PC-9 (cell line): ENCODE results near the gene SPRED2. TPM values are rescaled to one million over a fixed set of nuclear protein-coding genes. Genes with fewer than 3 reads are reported as not detected.

Source experiments
- BruUV-seq: library from RNA; stranded (reverse); fragments of 400-500 nt; replicated peaks from 2 replicates; lab custom pipeline; 2021; lab: Mats Ljungman, UMichigan
- CTCF ChIA-PET: fragments of 300-600 bp; sonication (Branson Sonifier 250); formaldehyde crosslinking; loops from one replicate; lab custom pipeline; 2022; ENCODE audit warnings: antibody characterized with exemption; lab: Charles Lee
- POLR2A ChIA-PET: fragments of 300-600 bp; sonication (Branson Sonifier 250); formaldehyde crosslinking; loops from one replicate; lab custom pipeline; 2022; ENCODE audit warnings: antibody characterized with exemption; ENCODE audit not compliant: unreplicated experiment; lab: Charles Lee
- DNase-seq, 2 experiments: peaks; one replicate each; pipeline versions ENCODE4 v3.0.0 to v3.0.0-alpha.2; 2015 to 2022; ENCODE audit warnings: mixed read lengths in 1 of 2
- H2AFZ ChIP-seq: fragments of 200-600 bp; sonication (generic); 2 replicates; pipeline ENCODE4 v1.8.1; 2017; ENCODE audit warnings: antibody characterized with exemption
- H3F3A ChIP-seq: fragments of 200-600 bp; sonication (generic); 2 replicates; pipeline ENCODE4 v1.8.1; 2017; ENCODE audit warnings: antibody characterized with exemption, mild to moderate bottlenecking, low read depth; ENCODE audit not compliant: insufficient read depth
- H3K27ac ChIP-seq: fragments of 200-600 bp; sonication (generic); 2 replicates; pipeline ENCODE4 v1.6.1; 2016; ENCODE audit warnings: mixed run types
- H3K27me3 ChIP-seq: fragments of 200-600 bp; sonication (generic); 2 replicates; pipeline ENCODE4 v1.6.1; 2016; ENCODE audit warnings: low read depth, mixed run types; ENCODE audit not compliant: insufficient read depth
- H3K36me3 ChIP-seq: fragments of 200-600 bp; sonication (generic); 2 replicates; pipeline ENCODE4 v1.6.1; 2016; ENCODE audit warnings: low read depth, mixed run types
- H3K4me1 ChIP-seq: fragments of 200-600 bp; sonication (generic); replicated peaks from 2 replicates; pipeline ENCODE4 v1.6.1; 2016; ENCODE audit warnings: mixed run types; ENCODE audit not compliant: insufficient read depth
- H3K4me2 ChIP-seq: fragments of 200-600 bp; sonication (generic); 2 replicates; pipeline ENCODE4 v1.6.1; 2017; ENCODE audit warnings: mixed run types
- H3K4me3 ChIP-seq: fragments of 200-600 bp; sonication (generic); 2 replicates; pipeline ENCODE4 v1.6.1; 2016; ENCODE audit warnings: mixed run types
- H3K79me2 ChIP-seq: fragments of 200-600 bp; sonication (generic); 2 replicates; pipeline ENCODE4 v1.6.1; 2017; ENCODE audit warnings: low read depth, mixed run types
- H3K9me2 ChIP-seq: fragments of 200-600 bp; sonication (generic); 2 replicates; pipeline ENCODE4 v1.8.1; 2017; ENCODE audit warnings: mild to moderate bottlenecking; ENCODE audit not compliant: insufficient read depth
- H3K9me3 ChIP-seq: fragments of 200-600 bp; sonication (generic); 2 replicates; pipeline ENCODE4 v1.8.1; 2016; ENCODE audit warnings: low read depth; ENCODE audit not compliant: insufficient read depth
- H4K20me1 ChIP-seq: fragments of 200-600 bp; sonication (generic); 2 replicates; pipeline ENCODE4 v1.8.1; 2017; ENCODE audit not compliant: insufficient read depth
- CTCF ChIP-seq: fragments of 200-600 bp; sonication (generic); conservative IDR thresholded peaks from 2 replicates; pipeline ENCODE4 v1.6.1; 2017; ENCODE audit warnings: mixed run types, antibody characterized with exemption, mild to moderate bottlenecking, moderate library complexity
- EZH2 ChIP-seq: fragments of 200-600 bp; sonication (generic); IDR thresholded peaks from 2 replicates; pipeline ENCODE4 v1.8.0; 2017; ENCODE audit warnings: antibody characterized with exemption, low read depth
- intact Hi-C: fragments of 100-400 bp; cut with micrococcal nuclease; formaldehyde crosslinking; loops from one replicate; pipeline ENCODE4 v1.10.0; 2022; ENCODE audit not compliant: unreplicated experiment
- total RNA-seq: library from RNA; stranded (reverse); gene quantifications from 2 replicates; pipeline ENCODE4 v1.2.3, GENCODE V29; 2021

Gene SPRED2
- total RNA-seq, 1 experiment from 2014 or later = 33.6 TPM

- Histone ChIP-seq H3K9me3 (no peaks in the 10 kb centered on the region), H3F3A (peaks cover 48% of the 10 kb centered on the region), H3K4me1 (peaks cover 83% of the 10 kb centered on the region), H3K9me2 (no peaks in the 10 kb centered on the region), H3K36me3 (peaks cover 7% of the 10 kb centered on the region; the same call in 1 of the 2 replicates), H3K27me3 (no peaks in the 10 kb centered on the region), H3K4me3 (no peak overlapping the region), H3K79me2 (peaks cover 79% of the 10 kb centered on the region), H3K27ac (no peak overlapping the region), H2AFZ (no peak overlapping the region), H4K20me1 (no peaks in the 10 kb centered on the region), H3K4me2 (no peak overlapping the region; the same call in 1 of the 2 replicates)
- TF ChIP-seq EZH2 = no peak
- no peak for TF ChIP-seq CTCF
- CTCF ChIA-PET = no interaction called here
- BruUV-seq = no TSS peak
- intact Hi-C loops = no loop called here
- POLR2A ChIA-PET = no interaction called here
- DNase-seq = no peak
Observed at GRCh38 chr2:65379721-65380171, 52.7 kb downstream of the SPRED2 start.

GRCh38 chr2:65379223-65379622 lies 53.2 kb downstream of the SPRED2 start:
- no peak for TF ChIP-seq CTCF
- TF ChIP-seq EZH2 = no peak
- H4K20me1 ChIP-seq = no peaks in the 10 kb centered on the region
- no peak overlapping the region for H3K27ac ChIP-seq
- H3K4me2 ChIP-seq = no peak overlapping the region; the same call in 1 of the 2 replicates
- no TSS peak for BruUV-seq
- no peak overlapping the region for H2AFZ ChIP-seq
- H3K27me3 ChIP-seq = no peaks in the 10 kb centered on the region
- H3K9me3 ChIP-seq = no peaks in the 10 kb centered on the region
- H3K79me2 ChIP-seq = peaks cover 80% of the 10 kb centered on the region
- H3K4me3 ChIP-seq = no peak overlapping the region
- intact Hi-C loops = no loop called here
- CTCF ChIA-PET = no interaction called here
- H3F3A ChIP-seq = peaks cover 53% of the 10 kb centered on the region
- no peaks in the 10 kb centered on the region for H3K9me2 ChIP-seq
- peaks cover 83% of the 10 kb centered on the region for H3K4me1 ChIP-seq
- peaks cover 7% of the 10 kb centered on the region; the same call in 1 of the 2 replicates for H3K36me3 ChIP-seq
- no peak for DNase-seq
- POLR2A ChIA-PET = no interaction called here

- Histone ChIP-seq H3F3A (peaks cover 53% of the 10 kb centered on the region), H3K4me1 (peaks cover 83% of the 10 kb centered on the region), H4K20me1 (no peaks in the 10 kb centered on the region), H2AFZ (no peak overlapping the region), H3K4me2 (peak overlapping the region; percentile 45), H3K36me3 (peaks cover 7% of the 10 kb centered on the region; the same call in 1 of the 2 replicates), H3K27me3 (no peaks in the 10 kb centered on the region), H3K9me2 (no peaks in the 10 kb centered on the region), H3K9me3 (no peaks in the 10 kb centered on the region), H3K79me2 (peaks cover 85% of the 10 kb centered on the region), H3K4me3 (no peak overlapping the region), H3K27ac (peak overlapping the region; percentile 23)
- intact Hi-C loops = no loop called here
- DNase-seq = no peak
- ChIA-PET POLR2A (interaction anchor here (0.5 to 0.6 kb wide), 2 partner anchors 18 to 74 kb away, joined by 6 to 8 read pairs; no protein-coding TSS in a partner anchor), CTCF (interaction anchor here (0.8 kb wide), 1 partner anchor 11 kb away, joined by 4 read pairs; no protein-coding TSS in a partner anchor)
- BruUV-seq = no TSS peak
- TF ChIP-seq EZH2 (no peak), CTCF (no peak)
Observed at GRCh38 chr2:65378290-65378689, 54.1 kb downstream of the SPRED2 start.
